Measurements from ENCODE around the gene NAT10.

NAT10 gene

GRCh38 chr11:34128824-34129223 lies 23.4 kb downstream of the NAT10 start:
- Histone ChIP-seq H3K9ac (ENCODE audit: low read depth, low read length) (no peak overlapping the region), H3K36me3 (ENCODE audit: insufficient read depth, low read length) (peaks cover 20% of the 10 kb centered on the region), H3K9me3 (ENCODE audit: control insufficient read depth, insufficient read depth, low read length) (no peaks in the 10 kb centered on the region), H3K4me1 (ENCODE audit: insufficient read depth, low read length) (no peaks in the 10 kb centered on the region)

- Histone ChIP-seq H3K9ac (ENCODE audit: low read depth, low read length) (no peak overlapping the region), H3K9me3 (ENCODE audit: control insufficient read depth, insufficient read depth, low read length) (no peaks in the 10 kb centered on the region), H3K36me3 (ENCODE audit: insufficient read depth, low read length) (peaks cover 27% of the 10 kb centered on the region), H3K4me1 (ENCODE audit: insufficient read depth, low read length) (no peaks in the 10 kb centered on the region)
These were observed 27.0 kb downstream of the NAT10 start for GRCh38 chr11:34132261-34132965.

GRCh38 chr11:34134765-34135164 lies 29.3 kb downstream of the NAT10 start:
- Histone ChIP-seq H3K9ac (ENCODE audit: low read depth, low read length) (no peak overlapping the region), H3K36me3 (ENCODE audit: insufficient read depth, low read length) (peaks cover 28% of the 10 kb centered on the region)

GRCh38 chr11:34135439-34135838 lies 30.0 kb downstream of the NAT10 start:
- Histone ChIP-seq H3K36me3 (ENCODE audit: insufficient read depth, low read length) (peaks cover 29% of the 10 kb centered on the region), H3K9me3 (ENCODE audit: control insufficient read depth, insufficient read depth, low read length) (no peaks in the 10 kb centered on the region), H3K4me1 (ENCODE audit: insufficient read depth, low read length) (no peaks in the 10 kb centered on the region), H3K9ac (ENCODE audit: low read depth, low read length) (no peak overlapping the region)

More at GRCh38 chr11:34134765-34135164, 29.3 kb downstream of the NAT10 start:
- H3K4me1 ChIP-seq (ENCODE audit: insufficient read depth, low read length), result no peaks in the 10 kb centered on the region
- no peaks in the 10 kb centered on the region for H3K9me3 ChIP-seq (ENCODE audit: control insufficient read depth, insufficient read depth, low read length)

- Histone ChIP-seq H3K9me3 (ENCODE audit: control insufficient read depth, insufficient read depth, low read length) (no peaks in the 10 kb centered on the region), H3K9ac (ENCODE audit: low read depth, low read length) (no peak overlapping the region), H3K4me1 (ENCODE audit: insufficient read depth, low read length) (no peaks in the 10 kb centered on the region), H3K36me3 (ENCODE audit: insufficient read depth, low read length) (peaks cover 25% of the 10 kb centered on the region)
These were observed 31.0 kb downstream of the NAT10 start for GRCh38 chr11:34136420-34136819.

GRCh38 chr11:34139346-34139745 lies 33.9 kb downstream of the NAT10 start:
- no peaks in the 10 kb centered on the region for H3K4me1 ChIP-seq (ENCODE audit: insufficient read depth, low read length)
- H3K9ac ChIP-seq (ENCODE audit: low read depth, low read length), result no peak overlapping the region
- no peaks in the 10 kb centered on the region for H3K9me3 ChIP-seq (ENCODE audit: control insufficient read depth, insufficient read depth, low read length)
- peaks cover 36% of the 10 kb centered on the region for H3K36me3 ChIP-seq (ENCODE audit: insufficient read depth, low read length)

- Histone ChIP-seq H3K4me1 (ENCODE audit: insufficient read depth, low read length) (no peaks in the 10 kb centered on the region), H3K36me3 (ENCODE audit: insufficient read depth, low read length) (peaks cover 42% of the 10 kb centered on the region), H3K9me3 (ENCODE audit: control insufficient read depth, insufficient read depth, low read length) (no peaks in the 10 kb centered on the region), H3K9ac (ENCODE audit: low read depth, low read length) (no peak overlapping the region)
These were observed 34.7 kb downstream of the NAT10 start for GRCh38 chr11:34140149-34140548.

GRCh38 chr11:34143048-34143447 lies 37.6 kb downstream of the NAT10 start:
- Histone ChIP-seq H3K4me1 (ENCODE audit: insufficient read depth, low read length) (peaks cover 1% of the 10 kb centered on the region; the same call in 1 of the 2 replicates), H3K36me3 (ENCODE audit: insufficient read depth, low read length) (peaks cover 42% of the 10 kb centered on the region)

GRCh38 chr11:34145073-34145472 lies 39.6 kb downstream of the NAT10 start:
- H3K9ac ChIP-seq (ENCODE audit: low read depth, low read length), result no peak overlapping the region
- H3K36me3 ChIP-seq (ENCODE audit: insufficient read depth, low read length), result peaks cover 40% of the 10 kb centered on the region
- no peaks in the 10 kb centered on the region for H3K9me3 ChIP-seq (ENCODE audit: control insufficient read depth, insufficient read depth, low read length)
- H3K4me1 ChIP-seq (ENCODE audit: insufficient read depth, low read length), result peaks cover 12% of the 10 kb centered on the region; the same call in 1 of the 2 replicates

More at GRCh38 chr11:34143048-34143447, 37.6 kb downstream of the NAT10 start:
- Histone ChIP-seq H3K9me3 (ENCODE audit: control insufficient read depth, insufficient read depth, low read length) (no peaks in the 10 kb centered on the region), H3K9ac (ENCODE audit: low read depth, low read length) (no peak overlapping the region)

- H3K9me3 ChIP-seq (ENCODE audit: control insufficient read depth, insufficient read depth, low read length), result no peaks in the 10 kb centered on the region
- H3K36me3 ChIP-seq (ENCODE audit: insufficient read depth, low read length), result peaks cover 38% of the 10 kb centered on the region
- no peak overlapping the region for H3K9ac ChIP-seq (ENCODE audit: low read depth, low read length)
- H3K4me1 ChIP-seq (ENCODE audit: insufficient read depth, low read length), result peaks cover 12% of the 10 kb centered on the region; the same call in 1 of the 2 replicates
These were observed 40.5 kb downstream of the NAT10 start for GRCh38 chr11:34145847-34146381.

GRCh38 chr11:34146411-34146810 lies 41.0 kb downstream of the NAT10 start:
- Histone ChIP-seq H3K9me3 (ENCODE audit: control insufficient read depth, insufficient read depth, low read length) (no peaks in the 10 kb centered on the region), H3K4me1 (ENCODE audit: insufficient read depth, low read length) (peaks cover 12% of the 10 kb centered on the region; the same call in 1 of the 2 replicates), H3K9ac (ENCODE audit: low read depth, low read length) (no peak overlapping the region), H3K36me3 (ENCODE audit: insufficient read depth, low read length) (peaks cover 38% of the 10 kb centered on the region)

- H3K9me3 ChIP-seq (ENCODE audit: control insufficient read depth, insufficient read depth, low read length), result no peaks in the 10 kb centered on the region
- H3K36me3 ChIP-seq (ENCODE audit: insufficient read depth, low read length), result peaks cover 36% of the 10 kb centered on the region
- no peak overlapping the region for H3K9ac ChIP-seq (ENCODE audit: low read depth, low read length)
- H3K4me1 ChIP-seq (ENCODE audit: insufficient read depth, low read length), result peaks cover 12% of the 10 kb centered on the region; the same call in 1 of the 2 replicates
These were observed 41.4 kb downstream of the NAT10 start for GRCh38 chr11:34146866-34147265.

GRCh38 chr11:34147581-34147980 lies 42.2 kb downstream of the NAT10 start:
- Histone ChIP-seq H3K9ac (ENCODE audit: low read depth, low read length) (no peak overlapping the region), H3K9me3 (ENCODE audit: control insufficient read depth, insufficient read depth, low read length) (no peaks in the 10 kb centered on the region), H3K36me3 (ENCODE audit: insufficient read depth, low read length) (peaks cover 29% of the 10 kb centered on the region), H3K4me1 (ENCODE audit: insufficient read depth, low read length) (peaks cover 12% of the 10 kb centered on the region; the same call in 1 of the 2 replicates)

GRCh38 chr11:34148504-34149165 lies 43.2 kb downstream of the NAT10 start:
- Histone ChIP-seq H3K9ac (ENCODE audit: low read depth, low read length) (no peak overlapping the region), H3K9me3 (ENCODE audit: control insufficient read depth, insufficient read depth, low read length) (no peaks in the 10 kb centered on the region), H3K36me3 (ENCODE audit: insufficient read depth, low read length) (peaks cover 25% of the 10 kb centered on the region), H3K4me1 (ENCODE audit: insufficient read depth, low read length) (peaks cover 12% of the 10 kb centered on the region; the same call in 1 of the 2 replicates)
